ENCODE results near the gene SORL1.
"Not testable (repeated sequence)": the region's sequence is repeated elsewhere in the genome, so short reads cannot be mapped to it uniquely, and the experiment has no call there.

SORL1 gene

GRCh38 chr11:121626980-121627379 lies 174.9 kb downstream of the SORL1 start:
- no peak for DNase-seq (ENCODE audit: low read depth in 2 of 2)

DNA sequence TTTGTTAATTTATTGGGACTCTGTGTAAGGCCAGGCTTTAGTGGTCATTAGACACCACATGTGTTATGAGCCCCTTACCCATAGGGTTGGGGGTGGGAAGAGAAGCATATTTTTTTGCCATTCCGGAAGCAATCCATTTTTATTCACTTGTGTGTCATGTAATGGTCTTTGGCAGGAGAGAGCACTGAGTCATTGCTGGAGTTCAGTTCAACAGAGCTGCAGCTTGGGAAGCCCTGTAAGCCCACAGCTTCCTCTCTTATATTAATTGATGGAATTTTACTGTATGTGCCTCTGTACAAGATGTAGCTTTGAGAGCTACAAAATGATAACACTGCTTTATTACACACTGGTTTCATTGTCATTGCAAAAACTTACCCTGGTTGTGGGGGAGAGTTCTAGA lies 177.9 kb downstream of the SORL1 start:
- peak; percentile 63 to 66 for DNase-seq (ENCODE audit: low read depth in 2 of 2)

- no peak for DNase-seq (ENCODE audit: low read depth in 2 of 2)
Measured at GRCh38 chr11:121631456-121631855, 179.3 kb downstream of the SORL1 start.

DNA sequence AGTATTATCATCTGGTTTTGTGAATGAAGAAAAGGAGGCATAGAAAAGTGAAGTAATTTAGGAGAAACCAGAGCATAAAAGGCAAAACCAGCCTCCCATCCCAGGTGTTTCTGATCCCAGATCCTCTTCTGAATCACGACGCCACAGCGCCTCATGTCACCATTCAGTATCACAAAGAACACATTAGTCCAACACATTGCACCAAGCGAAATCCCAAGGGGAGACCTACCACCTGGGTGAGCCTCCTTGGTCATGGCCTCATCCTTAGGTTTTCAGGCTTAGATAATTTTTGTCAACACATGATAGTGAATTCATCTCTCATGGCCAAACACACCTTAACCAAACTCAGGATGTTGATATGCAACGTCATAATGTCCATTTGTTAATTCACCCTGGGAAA lies 182.2 kb downstream of the SORL1 start:
- no peak for DNase-seq (ENCODE audit: low read depth in 2 of 2)

DNA sequence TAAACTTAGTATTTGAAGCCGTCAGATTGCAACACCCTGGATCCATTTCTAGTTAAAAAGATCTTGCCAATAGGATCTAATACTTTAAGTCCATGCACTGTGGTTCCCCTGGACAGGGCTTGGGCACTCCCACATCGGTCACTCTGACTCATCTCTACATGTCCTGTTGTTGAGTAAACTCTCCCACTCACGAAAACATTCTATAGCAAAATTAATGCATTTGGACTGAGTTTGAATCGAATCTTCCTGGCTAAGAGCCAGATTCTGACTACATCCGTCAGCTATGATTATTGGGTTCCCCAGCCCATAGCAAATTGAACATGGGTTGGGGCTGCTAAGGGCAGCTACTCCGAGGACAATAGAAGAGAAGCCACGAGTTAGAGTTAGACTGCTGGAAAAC lies 182.8 kb downstream of the SORL1 start:
- DNase-seq (ENCODE audit: low read depth in 2 of 2) = peak; percentile 54 to 58

- no peak for DNase-seq (ENCODE audit: low read depth in 2 of 2)
Measured at GRCh38 chr11:121636081-121636799, 184.1 kb downstream of the SORL1 start.

- no peak for DNase-seq (ENCODE audit: low read depth in 2 of 2)
Measured at GRCh38 chr11:121636800-121637176, 184.7 kb downstream of the SORL1 start.

GRCh38 chr11:121637587-121637986 lies 185.5 kb downstream of the SORL1 start:
- DNase-seq (ENCODE audit: low read depth in 2 of 2) = not testable (repeated sequence)

GRCh38 chr11:121643479-121644186 lies 191.5 kb downstream of the SORL1 start:
- no peak for DNase-seq (ENCODE audit: low read depth in 2 of 2)

DNA sequence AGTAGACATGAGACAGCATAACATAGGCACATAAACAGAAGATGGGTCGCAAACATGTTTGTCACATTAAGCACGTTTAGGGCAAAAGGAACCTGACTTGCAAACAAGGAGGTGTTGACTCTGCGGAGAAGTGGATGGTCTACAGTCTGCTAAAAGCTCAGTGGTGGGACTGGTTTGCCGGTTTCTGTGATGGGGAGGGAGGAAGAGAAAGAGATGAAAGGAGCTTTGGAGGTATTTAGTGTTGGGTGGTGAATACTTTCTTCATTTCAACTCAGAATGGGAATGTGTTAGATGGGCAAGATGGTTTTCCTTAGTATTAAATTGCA lies 192.0 kb downstream of the SORL1 start:
- no peak for DNase-seq (ENCODE audit: low read depth in 2 of 2)

DNA sequence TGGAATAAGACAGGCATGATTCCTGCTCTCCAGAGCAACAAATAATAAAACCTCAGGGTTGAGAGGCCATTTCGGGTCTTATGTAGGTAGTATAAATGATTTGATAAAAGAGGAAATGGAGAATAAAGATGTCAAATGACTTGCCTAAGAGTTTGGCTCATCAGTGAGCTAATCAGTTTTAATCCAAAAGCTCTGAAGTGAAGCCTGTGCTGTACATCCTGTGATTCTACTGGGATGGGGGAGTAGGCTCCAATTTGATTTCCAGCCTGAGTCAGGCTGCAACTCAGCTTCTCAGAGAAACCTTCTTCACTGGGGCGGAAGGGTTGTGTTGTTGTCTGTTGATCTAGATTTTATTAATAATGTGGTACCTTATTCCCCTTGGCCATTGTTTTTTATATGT lies 192.9 kb downstream of the SORL1 start:
- DNase-seq (ENCODE audit: low read depth in 2 of 2) = no peak

- DNase-seq (ENCODE audit: low read depth in 2 of 2) = peak; percentile 42 to 52
Measured at GRCh38 chr11:121645596-121645995, 193.5 kb downstream of the SORL1 start.

DNA sequence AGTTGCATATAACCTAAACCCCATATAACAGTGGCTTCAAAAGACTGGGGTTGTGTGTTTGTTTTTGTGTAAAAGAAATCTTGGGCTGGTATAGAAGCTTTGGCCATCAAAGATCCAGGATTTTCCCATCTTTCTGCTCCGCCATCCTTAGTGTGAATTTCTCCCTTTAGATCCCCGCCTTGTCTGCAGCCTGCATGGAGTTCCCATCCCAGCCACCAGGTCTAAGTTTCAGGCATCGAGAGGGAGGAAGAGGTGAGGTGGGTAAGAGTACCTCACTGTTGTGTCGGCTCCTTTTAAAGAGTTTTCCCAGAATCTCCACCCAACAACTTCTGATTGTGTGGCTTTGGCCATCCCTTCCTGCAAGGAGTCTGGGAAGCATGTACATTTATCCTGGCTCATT lies 196.2 kb downstream of the SORL1 start:
- no peak for DNase-seq (ENCODE audit: low read depth in 2 of 2)

GRCh38 chr11:121649798-121650197 lies 197.7 kb downstream of the SORL1 start:
- DNase-seq (ENCODE audit: low read depth in 2 of 2) = no peak

GRCh38 chr11:121650351-121651256 lies 198.5 kb downstream of the SORL1 start:
- DNase-seq (ENCODE audit: low read depth in 2 of 2) = no peak

DNA sequence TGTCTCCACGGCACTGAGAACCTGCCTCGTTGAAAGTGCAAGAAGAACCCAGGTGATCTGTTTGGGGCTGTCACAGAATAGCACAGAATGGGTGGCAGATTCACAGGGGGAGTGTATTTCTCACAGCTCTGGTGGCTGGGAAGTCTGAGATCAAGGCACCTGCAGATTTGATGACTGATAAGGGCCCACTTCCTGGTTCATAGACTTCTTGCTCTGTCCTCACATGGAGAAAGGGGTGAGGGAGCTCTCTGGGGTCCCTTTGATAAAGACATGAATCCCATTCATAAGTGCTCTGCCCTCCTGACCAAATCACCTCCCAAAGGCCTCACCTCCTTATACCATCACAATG lies 199.1 kb downstream of the SORL1 start:
- no peak for DNase-seq (ENCODE audit: low read depth in 2 of 2)

DNA sequence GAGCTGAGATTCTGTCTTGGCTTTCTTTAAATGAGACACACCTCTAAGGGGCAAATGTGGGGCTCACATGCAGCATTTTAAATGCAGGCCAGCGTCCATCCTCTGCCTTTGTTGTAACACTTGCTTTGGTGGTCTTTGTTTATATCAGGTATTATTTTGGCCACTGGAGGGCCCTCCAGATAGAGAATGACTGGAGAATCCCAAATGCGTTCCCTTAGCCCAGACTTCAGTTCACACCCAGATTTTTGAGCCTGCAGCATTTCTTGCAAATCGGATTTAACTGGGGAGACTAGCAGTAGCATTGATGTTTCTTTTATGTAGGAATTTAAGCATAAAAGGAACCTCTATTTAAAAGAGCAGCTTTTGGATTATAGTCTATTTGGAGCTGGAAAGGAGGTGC lies 200.9 kb downstream of the SORL1 start:
- peak in 1 of 2 experiments; percentile 42 for DNase-seq (ENCODE audit: low read depth in 2 of 2)

DNA sequence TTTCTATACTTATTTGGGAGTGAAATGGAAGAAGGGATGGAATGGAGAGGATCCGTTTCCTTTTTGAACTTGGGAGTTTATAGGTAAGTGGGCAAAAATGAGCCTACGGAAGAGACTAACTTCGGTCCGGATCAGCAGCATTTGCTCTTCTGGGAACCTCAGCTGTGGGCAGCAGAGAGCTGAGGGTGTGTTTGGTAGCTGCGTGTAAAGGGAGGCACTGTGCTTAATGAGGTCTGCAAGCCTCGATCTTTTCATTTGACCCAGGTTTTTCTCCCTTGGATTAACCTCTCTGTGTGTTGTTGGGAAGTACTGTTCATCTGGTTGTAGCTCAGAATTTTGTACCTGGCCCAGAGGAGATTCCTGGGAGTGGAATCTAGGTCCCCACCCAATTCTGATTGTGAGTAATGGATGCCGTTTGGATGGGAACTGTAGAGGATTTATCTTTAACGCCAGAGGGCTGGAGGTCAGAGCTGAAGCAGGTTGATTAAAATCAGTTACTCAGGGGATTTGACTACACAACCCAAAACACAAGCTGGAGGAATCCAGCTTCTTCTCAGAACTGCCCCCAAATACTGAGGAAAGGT lies 202.2 kb downstream of the SORL1 start:
- DNase-seq (ENCODE audit: low read depth in 2 of 2) = no peak

DNA sequence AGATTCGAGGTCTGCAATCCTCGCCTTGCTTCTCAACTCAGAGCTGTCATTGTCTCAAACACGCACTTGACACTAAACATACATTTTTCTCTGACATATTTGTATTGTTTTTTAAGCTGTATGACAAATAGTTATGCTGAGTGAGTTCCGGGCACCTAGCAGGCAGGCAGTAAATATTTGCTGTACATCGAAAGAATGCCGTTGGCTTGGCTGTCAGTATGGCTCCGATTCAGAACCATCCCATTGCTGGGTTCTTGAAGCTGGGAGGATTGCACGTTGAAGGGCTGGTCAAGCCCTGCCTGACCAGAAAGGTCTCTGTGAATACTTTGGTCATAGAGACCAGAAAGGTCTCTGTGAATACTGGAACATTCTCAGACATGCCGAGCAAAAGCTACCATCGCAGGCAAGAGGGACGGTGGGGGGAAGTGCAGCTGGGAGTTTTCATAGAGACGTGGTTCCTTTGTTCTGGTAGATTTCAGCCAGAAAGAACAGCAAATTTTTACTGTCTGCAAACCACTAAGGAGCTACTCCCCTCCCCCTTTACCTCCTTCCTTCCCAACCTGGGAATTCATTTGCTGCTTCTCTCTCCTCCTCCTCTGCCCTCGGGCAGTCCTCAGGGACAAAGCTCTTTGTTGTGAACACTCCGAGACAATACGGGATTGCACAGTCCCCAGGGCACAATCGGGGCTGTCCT lies 202.9 kb downstream of the SORL1 start:
- peak in 1 of 2 experiments; percentile 24 for DNase-seq (ENCODE audit: low read depth in 2 of 2)

DNA sequence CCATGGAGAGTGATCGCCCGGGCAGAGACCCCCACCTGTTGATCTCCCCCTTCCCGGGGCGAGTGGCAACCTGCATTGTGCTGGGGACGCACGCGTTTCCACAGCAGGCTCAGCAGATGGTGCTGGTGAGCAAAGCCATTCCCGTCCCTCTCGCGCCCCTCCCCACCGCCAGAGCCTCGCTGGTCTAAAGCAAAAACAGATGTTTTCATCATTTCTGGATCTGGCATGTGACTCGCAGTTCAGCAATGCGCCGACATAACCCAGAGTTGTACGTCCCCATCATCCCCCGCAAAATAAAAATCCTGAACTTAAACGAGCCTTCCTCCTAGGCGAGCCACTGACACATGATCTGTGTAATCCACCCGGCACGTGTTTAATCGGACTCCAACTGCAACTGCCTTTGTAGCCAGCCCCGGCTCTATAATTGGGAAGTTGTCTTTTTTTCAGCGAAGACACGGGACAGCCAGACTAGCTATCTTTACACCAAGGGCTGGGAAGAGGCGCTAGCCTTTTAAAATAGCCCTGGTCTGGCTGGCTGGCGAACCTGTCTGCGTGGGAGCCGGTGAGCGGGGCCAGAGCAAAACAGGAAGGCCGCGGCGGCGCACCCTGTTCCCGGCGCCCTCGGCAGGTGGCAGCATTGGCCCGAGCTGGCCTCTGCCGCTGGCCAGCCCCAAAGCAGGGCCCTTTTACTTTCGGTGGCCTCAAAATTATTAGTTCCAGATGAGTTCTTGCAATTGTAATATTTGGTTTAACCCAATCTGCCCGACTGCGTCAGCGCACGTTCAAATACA lies 203.6 kb downstream of the SORL1 start:
- DNase-seq (ENCODE audit: low read depth in 2 of 2) = peak; percentile 98

Measured in fibroblast of skin of left quadriceps (primary cell).